SW480 (cell line): ENCODE data around the gene FBXO8.
"Not testable (repeated sequence)": the region's sequence is repeated elsewhere in the genome, so short reads cannot be mapped to it uniquely, and the experiment has no call there.

Experiments
- DNase-seq: peaks from one replicate; pipeline ENCODE4 v3.0.0-alpha.2; 2016; ENCODE audit warnings: low spot score

The FBXO8 gene

GRCh38 chr4:174284487-174284886, 1.0 kb upstream of the FBXO8 start:
- DNase-seq = peak; percentile 1

GRCh38 chr4:174282836-174283506, 496 bp downstream of the FBXO8 start:
- DNase-seq = peak; percentile 87

- no peak for DNase-seq
Measured at GRCh38 chr4:174281901-174282300, 1.6 kb downstream of the FBXO8 start.

- no peak for DNase-seq
Measured at GRCh38 chr4:174281182-174281737, 2.2 kb downstream of the FBXO8 start.

GRCh38 chr4:174279433-174280155, 3.9 kb downstream of the FBXO8 start:
- no peak for DNase-seq

GRCh38 chr4:174278467-174278866, 5.0 kb downstream of the FBXO8 start:
- no peak for DNase-seq

GRCh38 chr4:174277433-174277832, 6.0 kb downstream of the FBXO8 start:
- DNase-seq = no peak

- no peak for DNase-seq
Measured at GRCh38 chr4:174275101-174275500, 8.4 kb downstream of the FBXO8 start.

GRCh38 chr4:174274436-174274835, 9.0 kb downstream of the FBXO8 start:
- no peak for DNase-seq

- no peak for DNase-seq
Measured at GRCh38 chr4:174273930-174274329, 9.5 kb downstream of the FBXO8 start.

- no peak for DNase-seq
Measured at GRCh38 chr4:174266416-174266815, 17.1 kb downstream of the FBXO8 start.

- no peak for DNase-seq
Measured at GRCh38 chr4:174265916-174266315, 17.6 kb downstream of the FBXO8 start.

GRCh38 chr4:174263445-174263736, 20.1 kb downstream of the FBXO8 start:
- no peak for DNase-seq

GRCh38 chr4:174262624-174263444, 20.6 kb downstream of the FBXO8 start:
- no peak for DNase-seq

- DNase-seq = not testable (repeated sequence)
Measured at GRCh38 chr4:174261432-174261831, 22.0 kb downstream of the FBXO8 start.

- DNase-seq = no peak
Measured at GRCh38 chr4:174260099-174260498, 23.4 kb downstream of the FBXO8 start.

- no peak for DNase-seq
Measured at GRCh38 chr4:174259580-174259979, 23.9 kb downstream of the FBXO8 start.

GRCh38 chr4:174256277-174256713, 27.2 kb downstream of the FBXO8 start:
- DNase-seq = no peak

- no peak for DNase-seq
Measured at GRCh38 chr4:174255786-174256185, 27.7 kb downstream of the FBXO8 start.

GRCh38 chr4:174255374-174255773, 28.1 kb downstream of the FBXO8 start:
- no peak for DNase-seq

- no peak for DNase-seq
Measured at GRCh38 chr4:174254613-174255012, 28.9 kb downstream of the FBXO8 start.

GRCh38 chr4:174252412-174252811, 31.1 kb downstream of the FBXO8 start:
- DNase-seq = no peak

- DNase-seq = no peak
Measured at GRCh38 chr4:174248407-174248806, 35.1 kb downstream of the FBXO8 start.
